Embryonic facial prominence (tissue), 1 donor: ENCODE measurements around the gene ATG2A.

Experiments used
- DNase-seq: peaks from one replicate; pipeline ENCODE4 v3.0.0-alpha.2; 2016; ENCODE audit errors: extremely low spot score

The ATG2A gene

GRCh38 chr11:64902102-64902900 lies 14.7 kb downstream of the ATG2A start:
- no peak for DNase-seq

DNA sequence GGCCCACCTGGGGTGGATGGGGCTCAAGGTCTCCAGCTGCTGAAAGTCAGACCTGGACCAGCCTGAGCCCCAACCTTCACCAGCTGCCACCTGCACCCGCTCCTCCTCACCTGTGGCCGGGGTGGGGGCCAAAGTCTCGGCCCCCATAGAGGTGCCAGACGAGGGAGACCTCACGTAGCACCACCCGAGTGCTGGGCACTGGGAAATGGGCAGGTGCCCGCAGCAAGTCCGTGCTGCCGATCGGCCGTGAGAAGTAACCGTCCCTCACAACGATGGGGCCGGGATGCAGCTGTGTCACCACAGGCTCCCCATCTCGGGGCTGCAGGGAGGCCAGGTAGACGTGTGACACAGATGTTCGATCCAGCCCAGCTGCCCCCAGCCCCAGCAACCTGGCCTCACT lies 16.2 kb downstream of the ATG2A start:
- no peak for DNase-seq

- no peak for DNase-seq
Observed at GRCh38 chr11:64900263-64900678, 16.7 kb downstream of the ATG2A start.

DNA sequence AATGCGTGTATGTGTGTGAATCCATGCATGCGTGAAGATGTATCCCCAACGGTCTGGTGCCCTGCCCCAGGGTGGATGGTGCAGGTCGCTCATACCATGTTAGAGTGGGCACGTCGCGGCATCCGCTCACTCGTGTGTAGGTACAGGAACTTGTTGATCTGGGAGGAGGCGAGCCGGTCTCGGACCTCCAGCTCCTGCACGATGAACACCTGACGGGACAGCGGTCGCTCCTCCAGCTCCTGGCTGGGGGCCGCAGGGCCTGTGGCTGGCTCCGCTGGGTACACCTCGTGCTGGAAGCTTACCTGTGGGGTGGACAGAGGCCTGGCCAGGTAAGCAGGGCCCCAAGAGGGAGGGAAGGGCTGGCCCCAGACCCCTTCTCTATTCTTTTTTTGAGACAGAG lies 18.5 kb downstream of the ATG2A start:
- no peak for DNase-seq

DNA sequence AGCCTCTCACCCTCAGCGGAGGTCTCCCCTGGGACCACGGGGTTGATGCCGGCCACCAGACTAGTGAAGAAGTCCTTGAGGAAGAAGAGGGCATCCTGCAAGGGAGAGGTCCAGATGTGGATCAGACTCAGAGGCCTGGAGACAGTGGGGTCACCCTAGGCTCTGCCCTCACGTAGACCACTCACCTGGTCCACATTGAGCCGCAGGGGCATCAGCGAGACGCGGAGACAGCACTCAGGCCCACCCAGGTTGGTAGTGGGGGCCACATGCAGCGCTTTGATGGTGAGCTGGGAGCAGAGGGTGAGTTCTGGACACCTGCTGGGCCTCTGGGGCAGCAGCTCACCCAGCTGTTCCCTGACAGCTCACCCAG lies 18.9 kb downstream of the ATG2A start:
- DNase-seq = no peak

- DNase-seq = no peak
Observed at GRCh38 chr11:64897381-64898075, 19.5 kb downstream of the ATG2A start.

GRCh38 chr11:64896448-64897022 lies 20.5 kb downstream of the ATG2A start:
- no peak for DNase-seq

DNA sequence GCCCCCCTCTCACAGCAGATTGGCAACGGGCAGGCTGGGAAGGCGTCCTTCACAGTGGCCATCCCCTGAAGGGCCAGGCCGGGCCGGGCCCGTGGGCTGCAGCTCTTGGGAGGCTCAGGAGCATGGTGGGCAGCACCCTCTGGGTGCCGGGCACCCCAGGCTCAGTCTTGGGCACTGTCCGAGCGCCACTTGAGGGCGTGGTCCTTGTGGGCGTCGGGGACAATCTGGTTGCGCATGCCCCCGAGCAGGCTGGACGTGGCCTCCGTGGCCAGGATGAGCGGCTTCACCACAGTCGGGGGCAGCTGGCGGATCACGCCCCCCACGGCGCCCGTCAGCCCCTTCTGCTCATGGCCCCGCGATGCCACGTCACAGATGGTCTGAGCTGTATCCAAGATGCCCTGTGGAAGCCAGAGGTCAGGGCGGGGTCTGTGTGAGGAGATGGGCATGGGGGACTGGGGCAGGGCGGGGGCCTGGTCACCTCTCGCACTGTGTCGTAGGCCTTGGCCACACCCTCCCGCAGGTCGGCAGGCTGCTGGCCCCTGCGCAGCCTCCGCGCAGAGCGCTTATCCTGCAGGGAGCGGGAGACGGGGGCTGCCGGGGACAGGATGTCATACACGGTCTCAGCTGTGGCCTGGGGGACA lies 22.1 kb downstream of the ATG2A start:
- no peak for DNase-seq

DNA sequence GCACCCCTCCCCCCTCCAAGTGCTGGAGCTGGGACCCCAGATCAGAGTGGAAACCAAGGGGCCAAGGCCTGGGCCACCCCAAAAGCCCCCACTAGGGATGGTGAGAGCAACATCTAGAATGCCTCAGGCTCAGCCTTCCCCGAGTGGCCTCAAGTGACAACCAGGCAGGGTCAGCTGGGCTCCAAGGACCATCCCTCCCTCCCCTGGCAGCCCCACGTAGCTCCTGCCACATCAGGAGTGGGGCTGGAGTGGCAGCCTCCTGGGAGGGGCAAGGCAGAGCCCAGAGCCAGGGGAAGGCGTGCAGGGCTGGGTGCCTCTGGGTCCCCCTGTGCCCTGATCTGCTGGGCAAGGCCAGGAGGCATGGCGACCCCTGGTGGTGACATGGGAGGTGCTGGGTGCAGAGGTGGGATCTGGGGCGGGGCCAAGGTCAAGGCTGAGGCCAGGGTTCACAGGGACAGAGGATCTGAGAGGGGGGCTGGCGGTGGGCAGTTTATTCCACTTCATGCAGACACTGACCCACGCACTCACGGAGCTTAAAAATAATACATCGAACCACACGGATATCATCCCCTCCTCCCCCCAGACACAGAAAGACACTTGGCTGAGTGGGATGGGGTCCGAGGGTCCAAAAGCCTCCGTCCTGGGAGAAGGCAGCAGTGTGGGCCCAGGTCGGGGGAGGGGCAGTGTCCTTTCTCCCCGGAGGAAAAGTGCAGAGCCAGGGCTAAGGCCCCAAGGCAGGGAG lies 22.8 kb downstream of the ATG2A start:
- DNase-seq = no peak

DNA sequence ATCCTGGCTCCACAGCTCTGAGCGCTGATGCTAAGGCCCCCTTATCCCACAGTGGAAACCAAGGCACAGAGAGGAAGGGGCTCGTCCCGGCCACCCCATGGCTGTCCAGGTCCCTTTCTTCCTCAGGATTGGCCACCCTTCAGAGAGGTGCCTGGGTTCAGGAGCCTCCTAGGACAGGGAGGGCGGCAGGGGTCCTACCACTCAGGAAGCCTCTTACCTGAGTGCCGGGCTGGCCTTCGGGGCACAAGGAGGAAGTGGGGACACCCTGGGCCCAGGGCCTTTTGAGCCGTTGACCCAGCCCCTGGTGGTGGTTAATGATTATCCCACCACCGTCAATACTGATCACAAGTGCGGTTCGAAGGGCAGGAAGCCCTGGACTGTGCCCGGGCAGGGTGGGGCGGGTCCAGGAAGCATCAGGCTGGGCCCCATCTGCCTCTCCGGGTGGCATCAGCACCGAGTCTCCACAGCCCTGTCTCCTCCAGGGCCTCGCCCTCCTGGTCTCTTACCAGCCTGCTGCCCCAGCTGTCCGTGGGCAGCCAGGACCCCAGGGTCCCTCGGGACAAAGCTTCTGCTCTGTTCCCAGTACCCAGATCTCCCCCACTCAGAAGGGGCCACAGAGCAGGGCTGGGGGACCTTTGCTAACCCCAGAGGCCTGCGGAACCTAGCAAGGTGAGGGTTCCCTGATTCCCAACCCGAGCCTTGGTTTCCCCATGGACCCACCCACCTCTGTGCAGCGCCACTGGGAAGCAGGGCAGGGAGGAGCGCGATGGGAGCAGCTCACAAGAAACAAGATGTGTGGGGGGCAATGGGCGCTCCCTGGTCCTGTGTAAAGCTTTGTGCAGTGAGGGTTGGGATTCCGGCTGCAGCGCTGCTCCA lies 23.6 kb downstream of the ATG2A start:
- DNase-seq = no peak

- no peak for DNase-seq
Observed at GRCh38 chr11:64892838-64893193, 24.2 kb downstream of the ATG2A start.

DNA sequence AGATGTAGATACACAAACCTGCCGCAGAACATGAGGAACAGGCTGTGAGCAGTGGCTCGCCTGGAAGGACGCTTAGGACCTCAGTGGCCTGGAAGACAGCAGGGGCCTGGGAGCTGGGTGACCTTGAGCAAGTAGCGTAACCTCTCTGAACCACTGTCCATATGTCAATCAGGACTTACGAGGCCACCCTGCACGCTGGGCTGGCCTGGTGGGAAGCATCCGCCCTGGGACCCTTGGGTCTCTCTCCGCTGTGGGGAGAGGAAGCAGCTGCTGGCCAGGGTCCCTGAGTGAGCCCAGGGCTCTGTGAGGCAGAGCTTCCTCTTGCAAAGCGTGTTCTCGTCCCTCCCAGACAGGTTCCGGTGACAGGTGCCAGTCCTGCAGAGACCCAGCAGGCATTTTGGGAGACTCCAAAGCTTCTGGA lies 24.6 kb downstream of the ATG2A start:
- DNase-seq = no peak

DNA sequence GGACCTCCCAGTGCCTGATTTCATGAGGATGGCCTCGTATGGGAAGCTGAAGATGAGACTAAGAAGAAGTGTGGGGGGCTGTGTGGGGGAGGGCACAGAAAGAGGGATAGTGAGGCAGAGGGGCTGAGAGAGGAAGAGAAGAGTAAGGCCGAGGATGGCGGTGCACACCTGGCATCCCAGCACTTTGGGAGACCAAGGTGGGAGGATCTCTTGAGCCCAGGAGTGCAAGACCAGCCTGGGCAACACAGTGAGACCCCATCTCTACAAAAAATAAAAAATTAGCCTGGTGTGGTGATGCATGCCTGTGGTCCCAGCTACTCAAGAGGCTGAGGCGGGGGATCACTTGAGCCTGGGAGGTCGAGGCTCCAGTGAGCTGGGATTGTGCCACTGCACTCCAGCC lies 25.1 kb downstream of the ATG2A start:
- DNase-seq = no peak

- no peak for DNase-seq
Observed at GRCh38 chr11:64891215-64891848, 25.7 kb downstream of the ATG2A start.

DNA sequence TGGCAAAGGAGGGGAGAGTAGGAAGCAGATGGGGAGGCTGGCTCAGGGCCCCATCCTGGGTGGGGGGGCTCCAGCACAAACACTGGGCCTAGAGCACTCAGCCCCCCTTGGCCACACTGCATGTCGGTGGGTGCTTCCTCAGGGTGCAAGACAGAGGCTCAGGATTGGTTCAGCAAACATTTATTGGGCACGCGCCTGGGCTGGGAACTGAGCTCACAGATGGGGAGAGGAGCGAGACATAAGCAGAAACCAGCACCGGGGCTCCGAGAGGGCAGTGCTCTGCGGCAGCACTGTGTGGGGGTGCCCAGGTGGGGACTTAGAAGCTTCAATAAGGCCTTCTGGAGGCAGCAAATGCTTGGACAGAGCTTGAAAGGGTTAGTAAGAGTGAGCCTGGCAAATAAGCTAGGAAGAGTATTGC lies 26.5 kb downstream of the ATG2A start:
- DNase-seq = no peak

GRCh38 chr11:64888729-64889511 lies 28.1 kb downstream of the ATG2A start:
- DNase-seq = no peak

- DNase-seq = no peak
Observed at GRCh38 chr11:64888406-64888728, 28.6 kb downstream of the ATG2A start.

DNA sequence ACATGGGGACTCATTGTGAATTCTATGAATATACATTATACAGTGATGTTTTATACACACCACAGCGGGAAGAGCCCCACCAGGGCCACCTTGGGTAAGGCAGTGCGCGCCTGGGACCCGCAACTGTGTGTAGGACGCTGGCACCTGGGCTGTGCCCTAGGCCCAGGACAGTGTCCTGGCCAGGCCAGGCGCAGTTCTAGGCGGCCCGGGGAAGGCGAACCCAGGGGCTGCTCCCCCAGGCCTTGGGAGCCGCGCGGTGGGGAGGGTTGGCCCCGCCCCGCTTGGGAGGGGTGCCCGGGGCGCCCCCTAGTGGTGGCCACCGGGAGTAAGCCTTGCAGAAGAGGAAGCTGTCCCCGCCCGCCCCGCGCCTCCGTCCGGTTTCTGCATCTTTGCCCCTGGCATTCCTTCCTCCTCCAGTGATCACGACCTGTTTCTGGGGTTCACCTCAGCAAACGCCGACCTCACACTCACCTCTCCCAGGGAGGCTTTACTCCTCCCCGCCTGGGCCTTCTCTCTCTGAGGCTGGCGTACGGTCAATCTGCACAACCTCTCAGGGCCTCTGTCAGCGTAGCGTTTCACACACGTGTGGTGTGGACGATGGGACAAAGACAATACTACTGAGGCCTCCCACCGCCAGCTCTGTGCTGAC lies 29.1 kb downstream of the ATG2A start:
- DNase-seq = no peak

- DNase-seq = no peak
Observed at GRCh38 chr11:64887234-64887756, 29.7 kb downstream of the ATG2A start.
